HuH-7 (cell line): ENCODE results near the gene F2.

Experiments used
- DNase-seq: peaks from one replicate; pipeline ENCODE4 v3.0.0; 2011; ENCODE audit warnings: low spot score

Gene F2

GRCh38 chr11:46718155-46719019 is 626 bp upstream of the F2 start:
- peak; percentile 85 for DNase-seq

GRCh38 chr11:46719543-46720218 is 668 bp downstream of the F2 start:
- DNase-seq: no peak

- no peak for DNase-seq
Observed at GRCh38 chr11:46721286-46721685, 2.3 kb downstream of the F2 start.

GRCh38 chr11:46722566-46723358 is 3.7 kb downstream of the F2 start:
- DNase-seq: no peak

GRCh38 chr11:46723359-46723680 is 4.3 kb downstream of the F2 start:
- no peak for DNase-seq

GRCh38 chr11:46724088-46724487 is 5.1 kb downstream of the F2 start:
- DNase-seq: no peak

GRCh38 chr11:46725338-46726205 is 6.6 kb downstream of the F2 start:
- DNase-seq: no peak

GRCh38 chr11:46726206-46726862 is 7.3 kb downstream of the F2 start:
- DNase-seq: no peak

GRCh38 chr11:46727952-46728658 is 9.1 kb downstream of the F2 start:
- DNase-seq: no peak

- no peak for DNase-seq
Observed at GRCh38 chr11:46728659-46729040, 9.6 kb downstream of the F2 start.

- DNase-seq: no peak
Observed at GRCh38 chr11:46729110-46730027, 10.4 kb downstream of the F2 start.

- no peak for DNase-seq
Observed at GRCh38 chr11:46731545-46731944, 12.5 kb downstream of the F2 start.

GRCh38 chr11:46733234-46733633 is 14.2 kb downstream of the F2 start:
- DNase-seq: no peak

GRCh38 chr11:46736146-46736545 is 17.1 kb downstream of the F2 start:
- DNase-seq: no peak

- no peak for DNase-seq
Observed at GRCh38 chr11:46736615-46737014, 17.6 kb downstream of the F2 start.

GRCh38 chr11:46737699-46738098 is 18.7 kb downstream of the F2 start:
- no peak for DNase-seq

- no peak for DNase-seq
Observed at GRCh38 chr11:46738887-46739286, 19.9 kb downstream of the F2 start.

- DNase-seq: no peak
Observed at GRCh38 chr11:46741600-46742484, 22.8 kb downstream of the F2 start.

GRCh38 chr11:46743043-46743442 is 24.0 kb downstream of the F2 start:
- no peak for DNase-seq
